ENCODE results near the gene OR14I1.
"Not testable (repeated sequence)": the region's sequence is repeated elsewhere in the genome, so short reads cannot be mapped to it uniquely, and the experiment has no call there.

DNA sequence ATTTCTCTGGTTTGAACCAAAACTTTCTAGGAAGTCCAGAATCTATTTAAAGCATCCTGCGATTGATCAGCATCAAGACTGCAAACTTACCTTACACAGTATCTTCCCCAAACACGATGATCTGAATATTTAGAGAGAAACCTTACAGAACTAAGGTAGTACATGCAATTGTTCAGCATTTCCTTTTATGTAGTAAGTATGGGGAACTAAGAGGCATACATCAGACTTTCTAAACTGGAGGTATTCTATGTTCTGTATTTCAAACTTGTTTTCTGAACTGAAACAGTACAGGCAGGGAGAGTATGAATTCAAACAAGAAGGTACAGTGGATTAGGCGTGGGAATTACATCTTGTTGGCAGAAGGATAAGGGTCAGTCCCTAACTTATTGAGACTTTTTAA is 47.2 kb downstream of the OR14I1 start, which contains the start of gene OR2T27:
- TF ChIP-seq, protein P1, sequence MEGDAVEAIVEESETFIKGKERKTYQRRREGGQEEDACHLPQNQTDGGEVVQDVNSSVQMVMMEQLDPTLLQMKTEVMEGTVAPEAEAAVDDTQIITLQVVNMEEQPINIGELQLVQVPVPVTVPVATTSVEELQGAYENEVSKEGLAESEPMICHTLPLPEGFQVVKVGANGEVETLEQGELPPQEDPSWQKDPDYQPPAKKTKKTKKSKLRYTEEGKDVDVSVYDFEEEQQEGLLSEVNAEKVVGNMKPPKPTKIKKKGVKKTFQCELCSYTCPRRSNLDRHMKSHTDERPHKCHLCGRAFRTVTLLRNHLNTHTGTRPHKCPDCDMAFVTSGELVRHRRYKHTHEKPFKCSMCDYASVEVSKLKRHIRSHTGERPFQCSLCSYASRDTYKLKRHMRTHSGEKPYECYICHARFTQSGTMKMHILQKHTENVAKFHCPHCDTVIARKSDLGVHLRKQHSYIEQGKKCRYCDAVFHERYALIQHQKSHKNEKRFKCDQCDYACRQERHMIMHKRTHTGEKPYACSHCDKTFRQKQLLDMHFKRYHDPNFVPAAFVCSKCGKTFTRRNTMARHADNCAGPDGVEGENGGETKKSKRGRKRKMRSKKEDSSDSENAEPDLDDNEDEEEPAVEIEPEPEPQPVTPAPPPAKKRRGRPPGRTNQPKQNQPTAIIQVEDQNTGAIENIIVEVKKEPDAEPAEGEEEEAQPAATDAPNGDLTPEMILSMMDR (IDR thresholded peaks at IDR 0.05; ENCODE audit: insufficient read depth, low read length): not testable (repeated sequence)
- TF ChIP-seq POLR2AphosphoS5 (IDR thresholded peaks at IDR 0.05; ENCODE audit: low read depth): not testable (repeated sequence)
